ENCODE results near the gene KCNQ1. TPM values are rescaled to one million over a fixed set of nuclear protein-coding genes. Genes with fewer than 3 reads are reported as not detected.

The KCNQ1 gene
- total and polyA plus RNA-seq, 12 donors: 11.0 to 447 (median 320) TPM

GRCh38 chr11:2409611-2410468 lies 35.0 kb upstream of the KCNQ1 start:
- H3K27me3 ChIP-seq: peaks cover 18% of the 10 kb centered on the region
- intact Hi-C loops (cut with DNase I): no loop called here
- no peak for DNase-seq
- no peak overlapping the region for H3K4me3 ChIP-seq
- WGBS, 4 donors: 47 to 59% (median 52%) methylated on average over 24 to 42 of the region's 42 CpGs
- H3K36me3 ChIP-seq (replicated peaks in 1 of 2): no peaks in the 10 kb centered on the region
- H3K9me3 ChIP-seq (replicated peaks in 1 of 3): no peaks in the 10 kb centered on the region
- H3K4me1 ChIP-seq (replicated peaks in 1 of 2): no peaks in the 10 kb centered on the region
- TF ChIP-seq POLR2A (IDR thresholded peaks at IDR 0.05): no peak
- TF ChIP-seq CTCF (IDR thresholded peaks at IDR 0.05): no peak
- H3K27ac ChIP-seq: peak overlapping the region in 1 of 5 donors; percentile 40

- Histone ChIP-seq H3K4me1 (replicated peaks in 1 of 2) (no peaks in the 10 kb centered on the region), H3K27me3 (peaks cover 22% of the 10 kb centered on the region), H3K4me3 (no peak overlapping the region), H3K36me3 (replicated peaks in 1 of 2) (no peaks in the 10 kb centered on the region), H3K27ac (no peak overlapping the region), H3K9me3 (replicated peaks in 1 of 3) (no peaks in the 10 kb centered on the region)
- intact Hi-C loops (cut with DNase I): no loop called here
- no peak for DNase-seq
- WGBS, 4 donors: 70 to 83% (median 73%) methylated on average over 4 to 9 of the region's 9 CpGs
- TF ChIP-seq POLR2A (IDR thresholded peaks at IDR 0.05) (no peak), CTCF (IDR thresholded peaks at IDR 0.05) (no peak)
These were observed 34.2 kb upstream of the KCNQ1 start for GRCh38 chr11:2410616-2411015.

- DNase-seq: no peak
- Histone ChIP-seq H3K27ac (no peak overlapping the region), H3K9me3 (replicated peaks in 1 of 3) (no peaks in the 10 kb centered on the region), H3K36me3 (replicated peaks in 1 of 2) (no peaks in the 10 kb centered on the region), H3K27me3 (peaks cover 25% of the 10 kb centered on the region), H3K4me3 (no peak overlapping the region), H3K4me1 (replicated peaks in 1 of 2) (no peaks in the 10 kb centered on the region)
- intact Hi-C loops (cut with DNase I): no loop called here
- no peak for TF ChIP-seq POLR2A (IDR thresholded peaks at IDR 0.05)
- TF ChIP-seq CTCF (IDR thresholded peaks at IDR 0.05): no peak
- 61 to 76% (median 69%) methylated on average over 15 to 30 of the region's 30 CpGs for WGBS, 4 donors
These were observed 33.1 kb upstream of the KCNQ1 start for GRCh38 chr11:2411446-2412305.

- intact Hi-C loops (cut with DNase I): no loop called here
- no peaks in the 10 kb centered on the region for H3K9me3 ChIP-seq (replicated peaks in 1 of 3)
- DNase-seq: no peak
- H3K4me1 ChIP-seq (replicated peaks in 1 of 2): no peaks in the 10 kb centered on the region
- 85 to 95% (median 87%) methylated on average over 6 of the region's 6 CpGs; no CpG with 5 or more reads in 1 of the 4 donors for WGBS, 4 donors
- H3K27ac ChIP-seq: no peak overlapping the region
- H3K4me3 ChIP-seq: no peak overlapping the region
- peaks cover 25% of the 10 kb centered on the region for H3K27me3 ChIP-seq
- no peaks in the 10 kb centered on the region for H3K36me3 ChIP-seq (replicated peaks in 1 of 2)
- TF ChIP-seq POLR2A (IDR thresholded peaks at IDR 0.05): no peak
- TF ChIP-seq CTCF (IDR thresholded peaks at IDR 0.05): no peak
These were observed 32.5 kb upstream of the KCNQ1 start for GRCh38 chr11:2412323-2412722.

All from adrenal gland (tissue), 12 donors.